RPMI8226 (cell line): ENCODE results near the gene CFAP299.

Source experiments
- DNase-seq: peaks from one replicate; pipeline ENCODE4 v3.0.0-alpha.2; 2015

The CFAP299 gene

GRCh38 chr4:80452768-80453167, 117.2 kb downstream of the CFAP299 start:
- no peak for DNase-seq

GRCh38 chr4:80454040-80454439, 118.5 kb downstream of the CFAP299 start:
- no peak for DNase-seq

- no peak for DNase-seq
Observed at GRCh38 chr4:80454556-80454955, 119.0 kb downstream of the CFAP299 start.

- DNase-seq, result no peak
Observed at GRCh38 chr4:80459918-80460473, 124.5 kb downstream of the CFAP299 start.

- DNase-seq, result no peak
Observed at GRCh38 chr4:80461412-80461811, 125.9 kb downstream of the CFAP299 start.

GRCh38 chr4:80462621-80463091, 127.1 kb downstream of the CFAP299 start:
- peak; percentile 3 for DNase-seq

- DNase-seq, result no peak
Observed at GRCh38 chr4:80463509-80463908, 128.0 kb downstream of the CFAP299 start.

GRCh38 chr4:80465238-80465637, 129.7 kb downstream of the CFAP299 start:
- DNase-seq, result no peak

- DNase-seq, result no peak
Observed at GRCh38 chr4:80465736-80466135, 130.2 kb downstream of the CFAP299 start.

GRCh38 chr4:80466618-80467017, 131.1 kb downstream of the CFAP299 start:
- DNase-seq, result no peak

GRCh38 chr4:80471756-80472155, 136.2 kb downstream of the CFAP299 start:
- DNase-seq, result peak; percentile 42

GRCh38 chr4:80475236-80475635, 139.7 kb downstream of the CFAP299 start:
- no peak for DNase-seq

GRCh38 chr4:80475798-80476197, 140.3 kb downstream of the CFAP299 start:
- no peak for DNase-seq

- DNase-seq, result no peak
Observed at GRCh38 chr4:80484712-80485111, 149.2 kb downstream of the CFAP299 start.

GRCh38 chr4:80486603-80487002, 151.1 kb downstream of the CFAP299 start:
- no peak for DNase-seq

- no peak for DNase-seq
Observed at GRCh38 chr4:80489798-80490197, 154.3 kb downstream of the CFAP299 start.

GRCh38 chr4:80492761-80493160, 157.2 kb downstream of the CFAP299 start:
- no peak for DNase-seq

- no peak for DNase-seq
Observed at GRCh38 chr4:80495865-80496264, 160.3 kb downstream of the CFAP299 start.

- no peak for DNase-seq
Observed at GRCh38 chr4:80498725-80499124, 163.2 kb downstream of the CFAP299 start.

- no peak for DNase-seq
Observed at GRCh38 chr4:80500613-80501012, 165.1 kb downstream of the CFAP299 start.

GRCh38 chr4:80507077-80507476, 171.5 kb downstream of the CFAP299 start:
- no peak for DNase-seq

GRCh38 chr4:80507507-80507906, 172.0 kb downstream of the CFAP299 start:
- DNase-seq, result peak; percentile 2

GRCh38 chr4:80515496-80515895, 180.0 kb downstream of the CFAP299 start:
- DNase-seq, result no peak

GRCh38 chr4:80521438-80521837, 185.9 kb downstream of the CFAP299 start:
- DNase-seq, result no peak

- DNase-seq, result no peak
Observed at GRCh38 chr4:80526697-80527096, 191.2 kb downstream of the CFAP299 start.
